IMR-90 (cell line): ENCODE data around the gene SYNGR2. TPM values are rescaled to one million over a fixed set of nuclear protein-coding genes. Genes with fewer than 3 reads are reported as not detected.

ENCODE experiments used
- ATAC-seq: fragments of 200-7000 bp; cut with Tn5 transposase; 2 replicates; pipeline ENCODE4 v1.9.1; 2020; ENCODE audit warnings: low read depth, mild to moderate bottlenecking, moderate library complexity
- BruUV-seq: library from RNA; stranded (reverse); fragments of 400-500 nt; replicated peaks from 2 replicates; lab custom pipeline; 2021; lab: Mats Ljungman, UMichigan
- CTCF ChIA-PET: fragments of 300-600 bp; formaldehyde crosslinking; extraction: SDS; loops from one replicate; lab custom pipeline; 2021; ENCODE audit warnings: antibody characterized with exemption; lab: Yijun Ruan, JAX
- POLR2A ChIA-PET: fragments of 300-600 bp; sonication (Branson Sonifier 250); formaldehyde crosslinking; loops from one replicate; lab custom pipeline; 2022; ENCODE audit warnings: antibody characterized with exemption; ENCODE audit not compliant: unreplicated experiment; lab: Charles Lee
- DNase-seq: peaks from one replicate; pipeline ENCODE4 v3.0.0; 2013
- H2AFZ ChIP-seq: replicated peaks from 2 replicates; pipeline ENCODE3; 2013; ENCODE audit warnings: low read length, mild to moderate bottlenecking; ENCODE audit not compliant: poor library complexity
- H2AK5ac ChIP-seq: 2 replicates; pipeline ENCODE4 v1.6.1; 2013; ENCODE audit warnings: low read depth, low read length, inconsistent platforms
- H2AK9ac ChIP-seq: replicated peaks from 2 replicates; pipeline ENCODE3; 2013; ENCODE audit warnings: mild to moderate bottlenecking, low read depth, low read length, moderate library complexity; ENCODE audit not compliant: poor library complexity
- H2BK120ac ChIP-seq: 2 replicates; pipeline ENCODE4 v1.6.1; 2013; ENCODE audit warnings: low read depth, low read length, inconsistent platforms
- H2BK15ac ChIP-seq: 3 replicates; pipeline ENCODE4 v1.6.1; 2013; ENCODE audit warnings: low read depth, low read length, inconsistent platforms
- H2BK20ac ChIP-seq: 2 replicates; pipeline ENCODE4 v1.6.1; 2013; ENCODE audit warnings: low read depth, mild to moderate bottlenecking, inconsistent platforms, low read length, moderate library complexity
- H2BK5ac ChIP-seq: 2 replicates; pipeline ENCODE4 v1.6.1; 2013; ENCODE audit warnings: mild to moderate bottlenecking, low read depth, low read length, inconsistent platforms; ENCODE audit not compliant: poor library complexity, severe bottlenecking
- H3K14ac ChIP-seq: replicated peaks from 2 replicates; pipeline ENCODE4 v1.6.1; 2013; ENCODE audit warnings: low read depth, low read length, inconsistent platforms
- H3K18ac ChIP-seq: 2 replicates; pipeline ENCODE4 v1.6.1; 2013; ENCODE audit warnings: low read depth, low read length, control low read depth
- H3K23ac ChIP-seq: 2 replicates; pipeline ENCODE4 v1.6.1; 2013; ENCODE audit warnings: low read depth, low read length, inconsistent platforms
- H3K27ac ChIP-seq: 2 replicates; pipeline ENCODE4 v1.5.1; 2013; ENCODE audit warnings: mild to moderate bottlenecking, control low read depth, low read length; ENCODE audit not compliant: insufficient read depth
- H3K27me3 ChIP-seq: 2 replicates; pipeline ENCODE4 v1.6.1; 2013; ENCODE audit warnings: low read length; ENCODE audit not compliant: control insufficient read depth, insufficient read depth
- H3K36me3 ChIP-seq: 2 replicates; pipeline ENCODE4 v1.6.1; 2013; ENCODE audit warnings: low read length, mixed read lengths; ENCODE audit not compliant: control insufficient read depth, insufficient read depth
- H3K4ac ChIP-seq: 2 replicates; pipeline ENCODE4 v1.6.1; 2013; ENCODE audit warnings: low read depth, low read length, inconsistent platforms
- H3K4me1 ChIP-seq: 2 replicates; pipeline ENCODE4 v1.6.1; 2013; ENCODE audit warnings: low read length, mixed read lengths; ENCODE audit not compliant: control insufficient read depth, insufficient read depth
- H3K4me2 ChIP-seq: 2 replicates; pipeline ENCODE4 v1.6.1; 2013; ENCODE audit warnings: low read depth, mild to moderate bottlenecking, control low read depth, low read length, moderate library complexity
- H3K4me3 ChIP-seq: 2 replicates; pipeline ENCODE4 v1.5.1; 2013; ENCODE audit warnings: low read depth, mild to moderate bottlenecking, control low read depth, low read length, moderate library complexity; ENCODE audit not compliant: insufficient read depth
- H3K56ac ChIP-seq: 2 replicates; pipeline ENCODE4 v1.6.1; 2013; ENCODE audit warnings: low read length, inconsistent platforms; ENCODE audit not compliant: insufficient read depth; ENCODE audit errors: extremely low read depth
- H3K79me1 ChIP-seq, 2 experiments: 2 replicates each; pipeline ENCODE4 v1.6.1; 2013; ENCODE audit warnings: low read length in 2 of 2, inconsistent platforms in 1 of 2, low read depth in 1 of 2
- H3K9ac ChIP-seq: 2 replicates; pipeline ENCODE4 v1.6.1; 2013; ENCODE audit warnings: low read depth, low read length, control low read depth
- H3K9me1 ChIP-seq: 2 replicates; pipeline ENCODE4 v1.6.1; 2013; ENCODE audit warnings: low read length, inconsistent platforms; ENCODE audit not compliant: insufficient read depth
- H3K9me3 ChIP-seq: 2 replicates; pipeline ENCODE4 v1.6.1; 2013; ENCODE audit warnings: low read length; ENCODE audit not compliant: control insufficient read depth, insufficient read depth
- H4K20me1 ChIP-seq: 2 replicates; pipeline ENCODE4 v1.6.1; 2013; ENCODE audit warnings: low read length, inconsistent platforms; ENCODE audit not compliant: insufficient read depth
- H4K5ac ChIP-seq: 2 replicates; pipeline ENCODE4 v1.6.1; 2013; ENCODE audit warnings: mild to moderate bottlenecking, low read depth, low read length, control low read depth
- H4K8ac ChIP-seq, 2 experiments: 2 replicates each; pipeline ENCODE4 v1.6.1; 2013; ENCODE audit warnings: low read depth in 2 of 2, low read length in 2 of 2, control low read depth in 1 of 2, inconsistent platforms in 1 of 2
- H4K91ac ChIP-seq: 2 replicates; pipeline ENCODE4 v1.6.1; 2013; ENCODE audit warnings: low read depth, low read length, inconsistent platforms; ENCODE audit not compliant: insufficient read depth
- CEBPB ChIP-seq: IDR thresholded peaks from 2 replicates; pipeline ENCODE4 v1.6.1; 2012; ENCODE audit warnings: low read depth, low read length, improper control_type of control experiment
- FOS ChIP-seq: fragments of 150-350 bp; IDR thresholded peaks from 2 replicates; pipeline ENCODE4 v1.6.1; 2016; ENCODE audit warnings: low read depth, low read length
- RCOR1 ChIP-seq: IDR thresholded peaks from 2 replicates; pipeline ENCODE4 v1.6.1; 2012; ENCODE audit warnings: mild to moderate bottlenecking, low read length, improper control_type of control experiment; ENCODE audit not compliant: insufficient replicate concordance
- WGBS, 2 experiments: methylation state at CpG; one replicate each; pipeline versions ENCODE4 v1.1.5 to v1.1.7; 2013; ENCODE audit warnings: missing lambda C conversion rate in 2 of 2; ENCODE audit not compliant: insufficient read length in 1 of 2; ENCODE audit errors: extremely low coverage in 2 of 2; 5-methylcytosine and 5-hydroxymethylcytosine counted together
- dilution Hi-C: fragments of 300-500 bp; cut with HindIII; formaldehyde crosslinking; loops from one replicate; pipeline ENCODE4 v1.14.3; 2018; ENCODE audit warnings: low sequenced_read_pairs; ENCODE audit not compliant: unreplicated experiment
- in situ Hi-C: fragments of 300-500 bp; cut with MboI; formaldehyde crosslinking; loops from 3 replicates; pipeline ENCODE4 v1.14.3; 2019; ENCODE audit warnings: low sequenced_read_pairs, inconsistent platforms, mixed read lengths
- intact Hi-C: fragments of 100-400 bp; cut with micrococcal nuclease; formaldehyde crosslinking; loops from 2 replicates; pipeline ENCODE4 v1.10.0; 2022
- polyA plus RNA-seq, 3 experiments: library from polyadenylated mRNA; depleted of rRNA; stranded (reverse); fragments of >200 nt; gene quantifications; 2 replicates each; pipeline ENCODE4 v1.2.3, GENCODE V29; 2012; ENCODE audit warnings: low replicate concordance in 1 of 3
- total RNA-seq: library from RNA; depleted of rRNA; stranded (reverse); fragments of >200 nt; gene quantifications from 2 replicates; pipeline ENCODE4 v1.2.3, GENCODE V29; 2012

Gene SYNGR2
- total and polyA plus RNA-seq, 2 of the 4 experiments (the other 2 are of a cell fraction): 11.1 to 63.1 TPM

DNA sequence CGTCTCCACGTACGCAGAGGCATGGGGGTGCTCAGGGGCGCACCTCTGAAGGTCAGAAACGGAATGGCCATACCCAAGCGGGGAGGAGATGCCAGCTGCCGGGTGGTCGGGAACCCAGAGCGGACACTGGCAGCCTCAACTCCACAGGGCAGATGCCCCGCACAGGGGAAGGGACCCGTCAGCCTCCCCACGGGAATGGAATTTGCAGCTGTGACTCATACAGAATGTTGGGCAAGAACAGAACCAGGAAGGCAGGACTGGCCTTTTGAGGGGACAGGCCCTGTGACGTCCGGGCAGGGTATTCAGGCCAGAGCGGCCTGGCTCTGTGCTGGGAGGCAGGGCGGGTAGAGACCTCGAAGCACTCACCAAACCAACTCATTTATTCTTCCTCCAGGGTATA is 11.0 kb downstream of the SYNGR2 start:
- POLR2A ChIA-PET: no interaction called here
- ATAC-seq (peak; percentile 63), DNase-seq (peak; percentile 74)
- BruUV-seq: no TSS peak
- 81% methylated on average over 12 of the region's 17 CpGs; no CpG with 5 or more reads in 1 of the 2 experiments for WGBS, 2 experiments
- H3K4me3 ChIP-seq: no peak overlapping the region
- intact Hi-C loops (no loop called here), dilution Hi-C loops (no loop called here), in situ Hi-C loops (loop anchor here (5.0 kb wide), 1 partner anchor 67 kb away; no protein-coding TSS in a partner anchor)
- H3K9me1 ChIP-seq: peaks cover 9% of the 10 kb centered on the region; the same call in 1 of the 2 replicates
- no peaks in the 10 kb centered on the region for H3K9me3 ChIP-seq
- no peak overlapping the region for H3K23ac ChIP-seq
- peak overlapping the region; percentile 43 for H4K91ac ChIP-seq
- H2BK15ac ChIP-seq: no peak overlapping the region
- no peak overlapping the region for H3K18ac ChIP-seq
- peak overlapping the region in 1 of 2 experiments; percentile 90; a peak in 2 of 4 replicates for H4K8ac ChIP-seq
- CTCF ChIA-PET: no interaction called here
- 0 out of 2 replicates have a peak, but pooled peaks cover 5% of the 10 kb centered on the region for H4K20me1 ChIP-seq
- peaks cover 13% of the 10 kb centered on the region for H3K4me1 ChIP-seq
- H3K27ac ChIP-seq: no peak overlapping the region
- H2BK120ac ChIP-seq: peak overlapping the region; percentile 86; the same call in 1 of the 2 replicates
- no peak for TF ChIP-seq RCOR1
- TF ChIP-seq CEBPB: peak; percentile 97
- peak; percentile 73 for TF ChIP-seq FOS
- H3K27me3 ChIP-seq: no peaks in the 10 kb centered on the region
- peak overlapping the region; percentile 68 for H2AK9ac ChIP-seq
- H3K14ac ChIP-seq: peak overlapping the region; percentile 25; the same call in 1 of the 2 replicates
- H4K5ac ChIP-seq: peak overlapping the region; percentile 88; the same call in 1 of the 2 replicates
- H3K36me3 ChIP-seq: no peaks in the 10 kb centered on the region; the same call in 1 of the 2 replicates
- H3K79me1 ChIP-seq: peaks cover 8 to 56% of the 10 kb centered on the region in 2 experiments; a peak in 3 of 4 replicates
- no peak overlapping the region for H3K4me2 ChIP-seq
- H3K4ac ChIP-seq: peak overlapping the region; percentile 63
- peak overlapping the region; percentile 64 for H2BK5ac ChIP-seq
- peak overlapping the region; percentile 69; the same call in 1 of the 2 replicates for H2BK20ac ChIP-seq
- H3K9ac ChIP-seq: no peak overlapping the region
- peak overlapping the region; percentile 56; the same call in 1 of the 2 replicates for H2AK5ac ChIP-seq
- H3K56ac ChIP-seq: no peak overlapping the region
- peak overlapping the region; percentile 77 for H2AFZ ChIP-seq
